Ishikawa (cell line): ENCODE data around the gene ITLN2.

Experiments used
- CEBPB ChIP-seq: IDR thresholded peaks from 2 replicates; pipeline ENCODE4 v1.6.1; 2012
- CREB1 ChIP-seq: IDR thresholded peaks from 2 replicates; pipeline ENCODE4 v1.6.1; 2012; ENCODE audit warnings: low read depth
- EGR1 ChIP-seq: IDR thresholded peaks from 2 replicates; pipeline ENCODE4 v1.6.1; 2012
- EP300 ChIP-seq: IDR thresholded peaks from 2 replicates; pipeline ENCODE4 v1.6.1; 2012; ENCODE audit warnings: borderline replicate concordance
- FOXM1 ChIP-seq: IDR thresholded peaks from 2 replicates; pipeline ENCODE4 v1.6.1; 2012; ENCODE audit warnings: low read depth, borderline replicate concordance
- MAX ChIP-seq: IDR thresholded peaks from 2 replicates; pipeline ENCODE4 v1.6.1; 2012
- NFIC ChIP-seq: IDR thresholded peaks from 2 replicates; pipeline ENCODE4 v1.6.1; 2012
- RAD21 ChIP-seq: IDR thresholded peaks from 2 replicates; pipeline ENCODE4 v1.6.1; 2012; ENCODE audit warnings: low read depth
- REST ChIP-seq: IDR thresholded peaks from 2 replicates; pipeline ENCODE4 v1.6.1; 2012; ENCODE audit warnings: low read depth, mild to moderate bottlenecking
- TAF1 ChIP-seq: IDR thresholded peaks from 2 replicates; pipeline ENCODE4 v1.6.1; 2012; ENCODE audit warnings: low read depth, mild to moderate bottlenecking
- TCF12 ChIP-seq: IDR thresholded peaks from 2 replicates; pipeline ENCODE4 v1.6.1; 2012; ENCODE audit warnings: low read depth
- TEAD4 ChIP-seq: IDR thresholded peaks from 2 replicates; pipeline ENCODE4 v1.6.1; 2012
- YY1 ChIP-seq: IDR thresholded peaks from 2 replicates; pipeline ENCODE4 v1.6.1; 2012; ENCODE audit warnings: low read depth
- ZBTB7A ChIP-seq: IDR thresholded peaks from 2 replicates; pipeline ENCODE4 v1.6.1; 2012; ENCODE audit warnings: low read depth
- TF ChIP-seq, protein P1 (sequence below): IDR thresholded peaks from 2 replicates; pipeline ENCODE4 v1.6.1; 2012

ITLN2 gene

GRCh38 chr1:160954158-160955104, at the start of gene ITLN2:
Gene ITLN2 (minus strand): TSS chr1:160954809. CDS start chr1:160954741, 68 bp downstream.
- no peak for TF ChIP-seq TEAD4
- peak; percentile 55; the same call in 1 of the 2 replicates for TF ChIP-seq RAD21

- TF ChIP-seq FOXM1, result no peak
- no peak for TF ChIP-seq ZBTB7A
- TF ChIP-seq EGR1, result no peak
- no peak for TF ChIP-seq NFIC
- TF ChIP-seq MAX, result no peak
- TF ChIP-seq CEBPB, result no peak
- TF ChIP-seq TEAD4, result no peak
- TF ChIP-seq RAD21, result no peak
- TF ChIP-seq CREB1, result no peak
- TF ChIP-seq, protein P1, sequence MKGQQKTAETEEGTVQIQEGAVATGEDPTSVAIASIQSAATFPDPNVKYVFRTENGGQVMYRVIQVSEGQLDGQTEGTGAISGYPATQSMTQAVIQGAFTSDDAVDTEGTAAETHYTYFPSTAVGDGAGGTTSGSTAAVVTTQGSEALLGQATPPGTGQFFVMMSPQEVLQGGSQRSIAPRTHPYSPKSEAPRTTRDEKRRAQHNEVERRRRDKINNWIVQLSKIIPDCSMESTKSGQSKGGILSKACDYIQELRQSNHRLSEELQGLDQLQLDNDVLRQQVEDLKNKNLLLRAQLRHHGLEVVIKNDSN, result no peak
- TF ChIP-seq TAF1, result no peak
- no peak for TF ChIP-seq REST
- no peak for TF ChIP-seq EP300
- no peak for TF ChIP-seq TCF12
- TF ChIP-seq YY1, result no peak
Measured at GRCh38 chr1:161001525-161001924, 46.9 kb upstream of the ITLN2 start.

- no peak for TF ChIP-seq FOXM1
- TF ChIP-seq CREB1, result no peak
- no peak for TF ChIP-seq TEAD4
- TF ChIP-seq NFIC, result no peak
- TF ChIP-seq REST, result no peak
- no peak for TF ChIP-seq YY1
- no peak for TF ChIP-seq RAD21
Measured at GRCh38 chr1:161000736-161001480, 46.3 kb upstream of the ITLN2 start.

DNA sequence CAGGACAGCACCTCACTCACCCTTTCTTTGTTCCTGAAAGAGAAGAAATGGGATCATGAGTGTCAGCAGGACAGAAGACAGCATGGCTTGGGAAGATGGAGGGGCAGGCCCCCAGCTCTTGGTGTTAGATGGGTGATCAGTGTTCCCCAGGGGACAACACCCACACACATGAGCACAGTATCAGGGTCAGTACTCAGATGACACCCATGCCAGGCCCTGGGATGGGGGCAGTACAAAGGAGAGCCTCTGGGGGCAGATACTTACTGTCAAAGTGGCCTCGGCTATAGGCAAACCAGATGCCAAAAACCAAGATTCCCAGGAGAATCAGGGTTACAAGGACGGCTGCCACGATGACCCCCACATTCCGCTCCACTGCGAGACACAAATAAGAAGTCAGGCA, 44.8 kb upstream of the ITLN2 start:
- no peak for TF ChIP-seq RAD21
- no peak for TF ChIP-seq ZBTB7A
- no peak for TF ChIP-seq MAX
- TF ChIP-seq TEAD4, result no peak
- TF ChIP-seq EP300, result no peak
- TF ChIP-seq TAF1, result no peak
- no peak for TF ChIP-seq NFIC
- TF ChIP-seq FOXM1, result no peak
- no peak for TF ChIP-seq TCF12
- TF ChIP-seq CREB1, result no peak
- TF ChIP-seq YY1, result no peak
- TF ChIP-seq EGR1, result no peak
- no peak for TF ChIP-seq CEBPB
- TF ChIP-seq REST, result no peak
- TF ChIP-seq, protein P1, result no peak
